ENCODE results near the gene OR11H12. TPM values are rescaled to one million over a fixed set of nuclear protein-coding genes. Genes with fewer than 3 reads are reported as not detected.
"Not testable (repeated sequence)": the region's sequence is repeated elsewhere in the genome, so short reads cannot be mapped to it uniquely, and the experiment has no call there.

Gene OR11H12, protein sequence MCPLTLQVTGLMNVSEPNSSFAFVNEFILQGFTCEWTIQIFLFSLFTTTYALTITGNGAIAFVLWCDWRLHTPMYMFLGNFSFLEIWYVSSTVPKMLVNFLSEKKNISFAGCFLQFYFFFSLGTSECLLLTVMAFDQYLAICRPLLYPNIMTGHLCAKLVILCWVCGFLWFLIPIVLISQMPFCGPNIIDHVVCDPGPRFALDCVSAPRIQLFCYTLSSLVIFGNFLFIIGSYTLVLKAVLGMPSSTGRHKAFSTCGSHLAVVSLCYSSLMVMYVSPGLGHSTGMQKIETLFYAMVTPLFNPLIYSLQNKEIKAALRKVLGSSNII
- total RNA-seq (not detected in 2 replicates), polyA plus RNA-seq (not detected in 2 replicates)

DNA sequence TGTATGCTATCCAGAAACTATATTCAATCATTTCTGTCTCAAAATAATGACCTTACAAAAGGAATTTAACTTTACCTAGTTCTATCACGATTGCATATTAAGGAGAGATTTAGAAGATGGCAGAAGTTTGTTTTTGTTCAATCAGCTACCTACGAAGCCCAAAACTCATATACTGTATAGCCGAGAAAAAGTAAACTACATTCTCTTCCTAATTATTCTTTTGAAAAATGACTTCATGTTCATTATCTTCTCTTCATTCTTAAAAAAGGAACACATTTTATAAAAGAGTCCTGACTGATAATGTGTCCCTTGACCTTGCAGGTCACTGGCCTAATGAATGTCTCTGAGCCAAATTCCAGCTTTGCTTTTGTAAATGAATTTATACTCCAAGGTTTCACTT is at the start of gene OR11H12:
OR11H12 (plus strand) TSS at position 301 of the 400 bp plus-strand sequence; CDS start at position 301, 0 bp downstream.
- H3K9me3 ChIP-seq (ENCODE audit: low read depth); H3K9me2 ChIP-seq (replicated peaks; ENCODE audit: insufficient read depth); H3K4me3 ChIP-seq; H3K79me2 ChIP-seq; H3K36me3 ChIP-seq (replicated peaks; ENCODE audit: insufficient read depth, low read depth); H3K27me3 ChIP-seq; H3K27ac ChIP-seq; DNase-seq (ENCODE audit: low spot score); H2AFZ ChIP-seq; H3K4me1 ChIP-seq (ENCODE audit: insufficient read depth); H4K20me1 ChIP-seq (ENCODE audit: insufficient read depth, poor library complexity, severe bottlenecking); H3K4me2 ChIP-seq: not testable (repeated sequence)
- no CpG with 5 or more reads among the region's 3 CpGs for WGBS (ENCODE audit: low lambda C conversion rate, missing lambda C conversion rate)

DNA sequence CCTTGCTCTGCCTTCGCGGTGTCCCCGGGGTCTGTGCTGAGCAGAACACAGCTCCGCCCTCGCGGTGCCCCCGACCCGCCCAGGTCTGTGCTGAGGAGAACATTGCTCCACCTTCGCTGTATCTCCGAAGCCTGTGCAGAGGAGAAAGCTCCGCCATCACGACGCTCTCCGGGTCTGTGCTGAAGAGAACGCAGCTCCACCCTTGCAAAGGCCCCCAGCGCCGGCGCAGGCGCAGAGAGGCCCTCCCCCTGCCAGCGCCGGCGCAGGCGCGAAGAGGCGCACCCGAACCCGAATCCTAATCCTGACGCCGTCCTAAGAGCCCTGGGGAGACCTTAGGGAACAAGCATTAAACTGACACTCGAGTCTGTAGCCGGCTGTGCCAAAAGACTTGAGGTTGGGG is 18.0 kb upstream of the OR11H12 start:
- H3K9me2 ChIP-seq (replicated peaks; ENCODE audit: insufficient read depth); H3K4me3 ChIP-seq; H2AFZ ChIP-seq; H3K9me3 ChIP-seq (ENCODE audit: low read depth); H3K27ac ChIP-seq; DNase-seq (ENCODE audit: low spot score); H3K4me1 ChIP-seq (ENCODE audit: insufficient read depth); H3K27me3 ChIP-seq; H3K79me2 ChIP-seq; H3K36me3 ChIP-seq (replicated peaks; ENCODE audit: insufficient read depth, low read depth); H3K4me2 ChIP-seq; H4K20me1 ChIP-seq (ENCODE audit: insufficient read depth, poor library complexity, severe bottlenecking): not testable (repeated sequence)
- 94% methylated on average over 18 of the region's 31 CpGs for WGBS (ENCODE audit: low lambda C conversion rate, missing lambda C conversion rate)

DNA sequence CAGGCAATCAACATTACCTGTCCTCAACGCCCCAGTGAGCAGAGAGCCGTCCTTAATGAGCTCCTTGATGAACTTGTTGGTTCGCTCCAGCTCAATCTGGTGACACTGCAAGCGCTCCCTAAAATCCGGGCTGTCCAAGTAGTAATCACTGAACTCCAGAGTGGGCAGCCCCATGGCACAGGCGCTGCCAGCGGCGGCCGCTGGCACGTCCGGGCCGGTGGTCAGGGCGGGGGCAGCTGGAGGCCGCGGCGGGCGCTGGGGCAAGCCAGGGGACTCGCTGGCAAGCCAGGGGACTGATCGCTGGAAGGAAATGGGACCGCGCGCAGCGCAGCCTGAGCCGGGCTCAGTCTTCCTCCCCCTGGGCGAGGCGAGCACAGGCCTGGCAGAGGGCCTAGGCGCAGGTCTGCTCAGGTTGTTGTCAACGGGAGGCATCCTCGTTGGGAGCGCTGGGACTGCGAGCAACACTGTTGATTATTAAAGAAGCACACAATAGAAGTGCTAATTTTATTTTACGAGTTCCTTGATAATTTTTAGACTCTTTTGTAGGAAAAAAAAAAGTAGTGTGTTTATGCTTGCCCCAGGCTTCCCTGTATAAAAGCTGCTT is 25.8 kb downstream of the OR11H12 start:
- H3K79me2 ChIP-seq; H4K20me1 ChIP-seq (ENCODE audit: insufficient read depth, poor library complexity, severe bottlenecking); H2AFZ ChIP-seq; H3K4me1 ChIP-seq (ENCODE audit: insufficient read depth); H3K9me3 ChIP-seq (ENCODE audit: low read depth); H3K27me3 ChIP-seq; H3K4me2 ChIP-seq; H3K27ac ChIP-seq; H3K4me3 ChIP-seq; DNase-seq (ENCODE audit: low spot score); H3K9me2 ChIP-seq (replicated peaks; ENCODE audit: insufficient read depth); H3K36me3 ChIP-seq (replicated peaks; ENCODE audit: insufficient read depth, low read depth): not testable (repeated sequence)
- WGBS (ENCODE audit: low lambda C conversion rate, missing lambda C conversion rate), result no CpG with 5 or more reads among the region's 32 CpGs

DNA sequence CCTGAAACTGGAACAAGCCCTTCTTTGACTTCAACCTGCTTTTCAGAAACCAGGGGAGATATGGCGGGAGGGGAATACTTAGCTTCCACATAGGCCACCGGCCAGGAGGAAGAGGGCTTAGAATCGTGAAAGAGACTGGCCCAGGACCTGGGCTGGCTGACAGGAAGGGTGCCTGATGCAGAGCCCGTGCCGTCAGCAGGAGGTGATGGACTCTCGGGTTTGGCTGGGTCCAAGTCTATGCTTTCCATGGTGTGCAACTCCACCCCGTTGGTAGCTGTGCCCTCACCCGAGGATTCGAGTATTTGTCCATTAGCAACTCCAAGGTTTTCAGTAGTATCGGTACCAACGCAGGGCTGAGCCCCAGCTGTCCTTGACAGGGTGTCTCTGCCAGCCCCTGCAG is 35.1 kb downstream of the OR11H12 start:
- not testable (repeated sequence) for DNase-seq (ENCODE audit: low spot score); H3K4me1 ChIP-seq (ENCODE audit: insufficient read depth); H3K9me3 ChIP-seq (ENCODE audit: low read depth); H3K9me2 ChIP-seq (replicated peaks; ENCODE audit: insufficient read depth); H3K27ac ChIP-seq; H3K27me3 ChIP-seq; H3K79me2 ChIP-seq; H4K20me1 ChIP-seq (ENCODE audit: insufficient read depth, poor library complexity, severe bottlenecking); H3K4me2 ChIP-seq; H2AFZ ChIP-seq; H3K4me3 ChIP-seq; H3K36me3 ChIP-seq (replicated peaks; ENCODE audit: insufficient read depth, low read depth)
- WGBS (ENCODE audit: low lambda C conversion rate, missing lambda C conversion rate), result 90% methylated on average over 2 of the region's 11 CpGs

DNA sequence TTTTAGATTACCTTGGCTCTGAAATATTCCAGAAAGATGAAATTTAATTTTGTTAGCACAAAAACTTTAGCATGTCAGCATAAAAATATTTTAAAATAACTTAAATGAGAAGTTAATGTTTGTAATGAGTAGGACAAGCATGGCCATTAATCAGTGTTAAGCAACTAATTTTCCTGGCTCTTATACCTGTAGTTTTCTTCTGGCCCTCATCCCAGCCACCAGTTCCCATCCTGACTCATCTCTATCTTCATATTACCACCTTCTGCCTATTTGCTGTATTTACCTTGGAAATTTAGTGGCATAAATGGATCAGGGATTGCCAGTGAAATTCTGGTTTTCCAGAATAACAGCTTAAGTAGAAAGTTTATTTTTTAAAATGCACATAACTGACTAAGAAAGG is 37.1 kb downstream of the OR11H12 start:
- H3K4me3 ChIP-seq; H3K36me3 ChIP-seq (replicated peaks; ENCODE audit: insufficient read depth, low read depth); H3K27ac ChIP-seq; H4K20me1 ChIP-seq (ENCODE audit: insufficient read depth, poor library complexity, severe bottlenecking); H3K9me3 ChIP-seq (ENCODE audit: low read depth); H3K4me1 ChIP-seq (ENCODE audit: insufficient read depth); H2AFZ ChIP-seq; DNase-seq (ENCODE audit: low spot score); H3K9me2 ChIP-seq (replicated peaks; ENCODE audit: insufficient read depth); H3K4me2 ChIP-seq; H3K27me3 ChIP-seq; H3K79me2 ChIP-seq: not testable (repeated sequence)

DNA sequence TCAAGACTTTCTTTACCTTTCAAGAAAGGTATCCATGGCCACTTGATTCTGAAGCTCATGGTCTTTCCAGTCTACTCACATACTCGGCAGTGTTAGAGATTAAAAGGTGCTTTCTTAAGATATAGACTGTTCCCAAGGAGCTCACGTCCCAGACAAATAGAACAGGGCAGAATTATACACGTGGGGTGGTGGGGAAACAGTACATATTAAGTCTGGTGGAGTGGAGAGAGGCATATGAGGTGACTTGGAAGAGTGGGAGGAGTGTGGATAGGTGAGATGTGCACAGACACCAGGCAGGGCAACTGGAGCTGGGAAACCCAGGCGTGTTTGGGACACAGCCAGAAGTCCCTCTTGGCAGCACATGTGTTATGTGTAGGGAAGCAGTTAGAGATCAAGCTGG is 37.9 kb downstream of the OR11H12 start:
- not testable (repeated sequence) for H3K4me1 ChIP-seq (ENCODE audit: insufficient read depth); DNase-seq (ENCODE audit: low spot score); H3K79me2 ChIP-seq; H2AFZ ChIP-seq; H3K36me3 ChIP-seq (replicated peaks; ENCODE audit: insufficient read depth, low read depth); H4K20me1 ChIP-seq (ENCODE audit: insufficient read depth, poor library complexity, severe bottlenecking); H3K27ac ChIP-seq; H3K4me2 ChIP-seq; H3K9me3 ChIP-seq (ENCODE audit: low read depth); H3K27me3 ChIP-seq; H3K9me2 ChIP-seq (replicated peaks; ENCODE audit: insufficient read depth); H3K4me3 ChIP-seq
- WGBS (ENCODE audit: low lambda C conversion rate, missing lambda C conversion rate), result 14% methylated on average over 3 of the region's 4 CpGs

DNA sequence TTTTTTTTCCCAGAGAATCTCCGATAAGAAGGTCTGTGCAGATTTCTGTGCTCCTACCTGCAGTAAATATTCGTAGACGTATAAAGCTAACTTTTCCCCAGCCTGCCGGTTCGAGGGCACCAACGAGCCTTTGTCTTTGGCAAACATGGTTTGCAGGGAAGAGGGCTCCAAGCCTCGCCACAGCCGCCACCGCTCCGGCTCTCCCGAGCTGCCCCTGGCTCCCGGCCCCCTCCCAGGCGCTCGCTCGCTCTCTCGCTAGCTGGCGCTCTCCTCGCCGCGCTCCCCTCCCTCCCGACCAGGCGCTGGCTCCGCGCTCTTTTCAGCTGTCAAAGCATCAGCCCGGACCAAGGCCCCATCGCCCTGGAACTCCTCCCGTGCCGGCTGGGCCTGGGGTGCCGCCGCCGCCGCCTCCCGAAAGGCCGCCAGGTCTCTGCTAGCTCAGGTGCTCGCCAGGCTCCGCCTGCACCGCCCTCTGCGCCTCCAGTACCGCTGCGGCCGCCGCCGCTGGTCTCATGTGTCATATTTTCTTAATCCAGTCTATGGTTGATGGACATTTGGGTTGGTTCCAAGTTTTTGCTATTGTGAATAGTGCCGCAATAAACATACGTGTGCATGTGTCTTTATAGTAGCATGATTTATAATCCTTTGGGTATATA is 45.3 kb downstream of the OR11H12 start:
- not testable (repeated sequence) for DNase-seq (ENCODE audit: low spot score); H4K20me1 ChIP-seq (ENCODE audit: insufficient read depth, poor library complexity, severe bottlenecking); H3K36me3 ChIP-seq (replicated peaks; ENCODE audit: insufficient read depth, low read depth); H3K4me2 ChIP-seq; H3K79me2 ChIP-seq; H3K27ac ChIP-seq; H3K9me2 ChIP-seq (replicated peaks; ENCODE audit: insufficient read depth); H3K4me1 ChIP-seq (ENCODE audit: insufficient read depth); H2AFZ ChIP-seq; H3K4me3 ChIP-seq; H3K9me3 ChIP-seq (ENCODE audit: low read depth); H3K27me3 ChIP-seq
- WGBS (ENCODE audit: low lambda C conversion rate, missing lambda C conversion rate), result 85% methylated on average over 5 of the region's 45 CpGs

All from hepatocyte (in vitro differentiated cells).